Duodenal mucosa (tissue), 2 donors: ENCODE measurements around the gene KCNJ8.

Source experiments
- H3K27ac ChIP-seq: one replicate; pipeline ENCODE4 v1.7.0; 2013; ENCODE audit warnings: low read depth, low read length
- H3K27me3 ChIP-seq, 2 donors: one replicate each; pipeline ENCODE4 v1.7.0; 2013; ENCODE audit warnings: low read length in 2 of 2, control low read depth in 1 of 2; ENCODE audit not compliant: insufficient read depth in 2 of 2, control insufficient read depth in 1 of 2
- H3K36me3 ChIP-seq, 2 donors: one replicate each; pipeline ENCODE4 v1.7.0; 2013; ENCODE audit warnings: low read length in 2 of 2, control low read depth in 1 of 2; ENCODE audit not compliant: insufficient read depth in 2 of 2, control insufficient read depth in 1 of 2
- H3K4me1 ChIP-seq, 2 donors: one replicate each; pipeline ENCODE4 v1.7.0; 2013; ENCODE audit warnings: low read length in 2 of 2, control low read depth in 1 of 2; ENCODE audit not compliant: insufficient read depth in 2 of 2, control insufficient read depth in 1 of 2
- H3K4me3 ChIP-seq, 2 donors: one replicate each; pipeline ENCODE4 v1.7.0; 2013; ENCODE audit warnings: low read length in 2 of 2, low read depth in 1 of 2
- H3K9ac ChIP-seq, 2 donors: one replicate each; pipeline ENCODE4 v1.7.0; 2013; ENCODE audit warnings: low read length in 2 of 2, low read depth in 1 of 2
- H3K9me3 ChIP-seq, 2 donors: one replicate each; pipeline ENCODE4 v1.7.0; 2013; ENCODE audit warnings: low read length in 2 of 2, control low read depth in 1 of 2; ENCODE audit not compliant: control insufficient read depth in 1 of 2

Gene KCNJ8

DNA sequence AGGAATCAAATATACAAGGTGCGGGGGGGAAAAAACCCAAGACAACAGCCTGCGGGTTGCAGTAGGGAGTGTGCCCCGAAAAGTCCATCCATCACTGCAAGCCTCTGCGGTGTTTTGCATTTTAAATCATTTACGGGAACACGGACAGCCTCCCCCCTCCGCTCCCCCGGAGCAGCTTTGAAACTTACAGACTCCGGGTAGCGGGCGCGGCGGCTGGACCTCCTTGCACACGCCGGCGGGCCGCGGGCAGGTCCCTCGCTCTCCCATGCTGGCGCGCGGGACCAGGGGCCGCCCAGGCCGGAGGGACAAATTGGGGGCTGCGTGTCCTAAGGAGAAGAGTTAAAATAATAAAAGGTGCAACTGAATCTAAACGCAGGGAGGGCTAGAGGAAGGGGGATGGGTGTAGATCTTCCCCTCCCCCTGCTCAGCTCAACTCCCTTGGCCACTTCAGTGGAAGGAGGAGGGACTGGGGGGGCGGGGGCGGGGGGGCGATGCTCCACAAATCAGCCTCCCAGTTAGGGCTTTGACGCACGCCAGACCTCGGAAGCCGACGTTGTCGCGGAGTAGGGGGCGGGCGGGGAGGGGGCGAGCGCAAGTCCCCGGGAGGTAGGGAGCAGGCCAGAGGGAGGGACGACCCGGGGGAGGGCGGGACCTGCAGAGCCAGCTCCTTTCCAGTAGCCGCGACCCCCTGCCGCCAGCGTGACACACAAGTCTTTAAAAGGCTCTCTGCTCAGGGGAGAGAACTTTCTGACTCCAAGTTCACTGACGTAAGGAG is at the start of gene KCNJ8:
Gene KCNJ8 (minus strand): TSS at position 349 of the 775 bp plus-strand sequence. CDS start 1,090 bp downstream, outside the sequence.
- H3K4me1 ChIP-seq, result no peaks in the 10 kb centered on the region
- H3K9me3 ChIP-seq, result no peaks in the 10 kb centered on the region
- H3K27ac ChIP-seq, result no peak within 1 kb of the TSS
- peak within 1 kb of the TSS in 1 of 2 donors; percentile 36 for H3K9ac ChIP-seq
- H3K36me3 ChIP-seq, result no peaks in the 10 kb centered on the region
- peak within 1 kb of the TSS; percentile 49 to 52 for H3K4me3 ChIP-seq
- peaks cover 3 to 5% of the 10 kb centered on the region in 2 donors for H3K27me3 ChIP-seq

DNA sequence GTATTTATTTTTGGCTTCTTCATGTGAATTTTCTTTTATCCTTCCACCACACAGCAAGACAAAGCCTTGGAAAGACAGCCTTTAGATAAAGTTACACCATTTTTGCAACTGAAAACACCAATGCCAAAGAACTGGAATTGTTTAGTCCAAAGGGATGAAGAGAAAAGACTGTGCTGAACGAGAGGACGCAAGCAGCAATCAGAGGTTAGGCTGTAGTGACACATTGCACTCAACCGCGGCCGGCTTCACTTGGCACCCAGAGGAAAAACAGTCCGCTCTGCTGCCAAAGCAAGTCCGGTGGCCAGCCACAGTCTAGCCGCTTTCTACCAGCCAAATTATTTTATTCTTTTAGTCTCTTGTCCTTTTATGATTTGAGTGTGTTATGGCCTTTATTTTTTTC is 49.1 kb upstream of the KCNJ8 start:
- no peak overlapping the region for H3K27ac ChIP-seq
- H3K4me3 ChIP-seq, result no peak overlapping the region
- H3K9me3 ChIP-seq, result no peaks in the 10 kb centered on the region
- no peaks in the 10 kb centered on the region for H3K36me3 ChIP-seq
- H3K27me3 ChIP-seq, result no peaks in the 10 kb centered on the region
- no peak overlapping the region for H3K9ac ChIP-seq
- no peaks in the 10 kb centered on the region for H3K4me1 ChIP-seq

DNA sequence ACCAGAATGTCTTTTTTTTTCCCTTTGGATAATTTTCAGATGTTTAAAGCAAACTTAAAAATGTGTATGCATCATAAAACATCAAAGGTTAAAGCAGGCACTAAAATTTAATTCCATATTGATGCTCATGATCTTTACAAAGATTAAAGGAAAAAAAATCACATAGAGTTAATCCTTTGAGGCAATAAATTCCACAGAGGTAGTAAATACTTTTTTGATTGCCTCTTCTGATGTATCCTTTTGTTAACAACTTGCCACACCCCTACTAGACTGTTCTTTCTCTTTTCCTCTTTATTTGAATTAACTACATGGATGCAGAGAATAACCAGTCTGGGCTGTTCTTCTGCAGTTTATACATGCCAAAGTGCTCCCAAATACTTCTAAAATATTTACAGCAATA is 45.2 kb upstream of the KCNJ8 start:
- no peaks in the 10 kb centered on the region for H3K9me3 ChIP-seq
- H3K27ac ChIP-seq, result no peak overlapping the region
- H3K36me3 ChIP-seq, result no peaks in the 10 kb centered on the region
- H3K4me3 ChIP-seq, result no peak overlapping the region
- H3K9ac ChIP-seq, result no peak overlapping the region
- H3K4me1 ChIP-seq, result no peaks in the 10 kb centered on the region
- no peaks in the 10 kb centered on the region for H3K27me3 ChIP-seq

DNA sequence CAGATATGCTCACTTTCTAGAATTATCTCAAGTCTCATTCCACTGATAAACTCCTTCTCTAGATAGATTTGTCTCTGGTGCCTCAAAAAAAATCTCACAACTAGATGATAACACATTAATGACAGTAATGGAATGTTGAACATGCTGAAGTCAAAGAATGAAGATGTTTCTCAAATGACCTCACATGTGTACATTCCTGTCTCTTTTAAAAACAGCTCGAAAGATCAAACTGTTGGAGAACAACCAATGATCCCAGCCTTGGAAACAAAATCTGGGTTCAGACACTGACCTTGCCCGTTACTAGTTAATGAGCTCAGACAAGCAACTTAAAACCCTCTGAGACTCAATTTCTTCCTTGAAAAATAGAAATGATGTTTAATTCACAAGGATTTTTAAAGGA is 44.7 kb upstream of the KCNJ8 start:
- H3K4me3 ChIP-seq, result no peak overlapping the region
- H3K4me1 ChIP-seq, result no peaks in the 10 kb centered on the region
- no peaks in the 10 kb centered on the region for H3K36me3 ChIP-seq
- H3K27me3 ChIP-seq, result no peaks in the 10 kb centered on the region
- H3K9me3 ChIP-seq, result no peaks in the 10 kb centered on the region
- no peak overlapping the region for H3K9ac ChIP-seq
- H3K27ac ChIP-seq, result no peak overlapping the region

DNA sequence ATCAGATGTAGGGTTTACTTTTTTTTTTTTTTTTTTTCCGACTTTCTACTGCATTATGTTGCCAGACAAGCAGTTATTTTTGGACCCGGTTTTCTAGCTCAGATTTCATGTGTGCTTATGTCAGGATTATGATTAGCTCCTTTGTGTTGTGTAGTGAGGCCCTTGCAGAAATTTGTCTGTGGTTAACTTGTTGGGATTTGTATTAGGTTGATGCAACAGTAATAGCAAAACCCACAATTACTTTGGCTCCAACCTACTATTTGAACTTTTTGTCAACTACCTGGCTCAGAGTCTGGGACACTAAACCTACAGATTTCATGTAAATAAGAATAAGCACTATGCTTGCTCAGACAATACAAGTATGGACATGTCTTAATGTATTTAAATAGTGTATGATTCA is 44.1 kb upstream of the KCNJ8 start:
- Histone ChIP-seq H3K27me3 (no peaks in the 10 kb centered on the region), H3K4me1 (no peaks in the 10 kb centered on the region), H3K27ac (no peak overlapping the region), H3K36me3 (no peaks in the 10 kb centered on the region), H3K9ac (no peak overlapping the region), H3K4me3 (no peak overlapping the region), H3K9me3 (no peaks in the 10 kb centered on the region)

DNA sequence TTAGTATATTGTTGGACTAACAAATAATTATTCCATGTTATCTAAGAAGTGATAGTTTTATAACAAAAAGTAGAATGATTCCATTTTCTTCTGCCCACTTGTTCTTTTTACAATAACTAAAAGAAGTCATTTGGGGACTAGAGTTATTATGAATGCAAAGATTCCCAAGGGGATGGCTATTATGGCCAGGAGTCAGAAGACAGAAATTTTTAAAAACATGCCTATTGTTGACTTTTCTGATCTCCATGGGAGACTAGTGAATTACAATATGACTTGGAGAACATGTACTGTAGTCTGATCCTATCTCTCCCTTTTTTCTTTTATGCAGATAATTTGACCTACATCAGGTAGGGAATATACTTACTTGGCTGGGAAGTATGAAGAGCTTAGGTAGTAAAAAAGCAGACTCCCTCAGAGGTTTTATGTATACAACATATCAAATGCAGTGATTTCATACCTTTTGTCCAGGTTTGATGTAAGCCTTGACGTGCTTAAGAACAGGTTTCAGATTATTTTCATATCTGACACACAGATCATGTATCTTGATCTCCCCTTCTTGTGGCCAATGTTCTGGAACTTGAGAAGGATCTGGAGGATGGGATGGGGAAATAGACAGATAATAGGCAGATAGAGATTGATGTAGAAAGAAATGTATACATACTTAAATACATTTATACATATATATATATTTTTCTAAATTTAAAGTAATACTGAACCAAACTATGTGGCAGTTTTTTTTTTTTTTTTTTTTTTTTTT is 41.0 kb upstream of the KCNJ8 start:
- H3K36me3 ChIP-seq, result no peaks in the 10 kb centered on the region
- H3K4me3 ChIP-seq, result no peak overlapping the region
- H3K9ac ChIP-seq, result no peak overlapping the region
- H3K9me3 ChIP-seq, result no peaks in the 10 kb centered on the region
- no peak overlapping the region for H3K27ac ChIP-seq
- no peaks in the 10 kb centered on the region for H3K4me1 ChIP-seq
- H3K27me3 ChIP-seq, result no peaks in the 10 kb centered on the region

DNA sequence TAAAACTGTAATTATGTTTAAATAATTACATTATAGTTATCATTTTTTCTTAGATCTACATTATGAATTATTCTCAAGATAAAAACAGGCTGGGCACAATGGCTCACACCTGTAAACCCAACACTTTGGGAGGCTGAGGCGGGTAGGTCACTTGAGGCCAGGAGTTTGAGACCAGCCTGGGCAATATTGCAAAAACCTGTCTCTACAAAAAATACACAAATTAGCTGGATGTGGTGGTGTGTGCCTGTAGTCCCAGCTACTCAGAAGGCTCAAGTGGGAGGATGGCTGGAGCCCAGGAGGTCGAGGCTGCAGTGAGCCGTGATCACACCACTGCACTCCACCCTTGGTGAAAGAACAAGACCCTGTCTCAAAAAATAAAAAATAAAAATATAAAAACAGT is 40.3 kb upstream of the KCNJ8 start:
- no peaks in the 10 kb centered on the region for H3K9me3 ChIP-seq
- no peak overlapping the region for H3K9ac ChIP-seq
- H3K36me3 ChIP-seq, result no peaks in the 10 kb centered on the region
- no peaks in the 10 kb centered on the region for H3K4me1 ChIP-seq
- no peaks in the 10 kb centered on the region for H3K27me3 ChIP-seq
- no peak overlapping the region for H3K4me3 ChIP-seq
- H3K27ac ChIP-seq, result no peak overlapping the region

DNA sequence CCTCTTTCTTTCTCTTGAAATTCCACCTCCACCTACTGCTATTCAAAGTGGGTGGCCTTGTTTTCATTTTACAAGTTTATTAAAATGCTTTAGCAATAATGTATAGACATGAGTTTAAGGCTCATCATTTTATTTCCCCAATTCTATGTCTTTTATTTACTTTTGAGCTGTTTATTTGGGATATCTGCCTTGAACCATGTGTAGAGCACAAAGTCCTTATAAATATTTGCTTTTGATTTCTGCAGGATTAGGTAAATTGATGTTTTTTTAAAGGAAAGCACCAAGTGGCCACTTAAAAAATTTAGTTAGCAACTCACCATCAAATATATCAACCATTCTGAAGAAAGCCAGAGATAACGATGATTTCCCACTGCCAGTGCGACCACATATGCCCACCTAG is 39.8 kb upstream of the KCNJ8 start:
- H3K9ac ChIP-seq, result no peak overlapping the region
- no peak overlapping the region for H3K4me3 ChIP-seq
- H3K27ac ChIP-seq, result no peak overlapping the region
- H3K36me3 ChIP-seq, result no peaks in the 10 kb centered on the region
- H3K27me3 ChIP-seq, result no peaks in the 10 kb centered on the region
- H3K4me1 ChIP-seq, result no peaks in the 10 kb centered on the region
- no peaks in the 10 kb centered on the region for H3K9me3 ChIP-seq

DNA sequence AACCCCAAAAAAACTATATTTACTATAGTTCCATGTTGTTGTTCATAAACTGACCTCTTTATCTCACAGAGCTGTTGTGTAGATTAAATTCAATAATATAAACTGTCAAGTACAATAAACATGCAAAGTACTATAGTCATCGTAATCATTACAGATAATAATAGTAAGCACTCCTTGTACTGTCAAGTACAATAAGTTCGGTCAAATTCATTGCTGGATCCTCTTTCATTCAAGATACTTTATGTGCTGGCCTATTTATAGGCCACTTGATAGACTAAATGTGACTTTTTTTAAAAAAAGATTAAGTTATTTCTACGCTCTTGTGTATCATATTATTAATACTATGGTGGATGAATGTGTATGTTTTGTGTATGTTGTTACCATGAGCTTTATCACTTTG is 39.2 kb upstream of the KCNJ8 start:
- Histone ChIP-seq H3K27ac (no peak overlapping the region), H3K36me3 (no peaks in the 10 kb centered on the region), H3K4me3 (no peak overlapping the region), H3K9me3 (no peaks in the 10 kb centered on the region), H3K9ac (no peak overlapping the region), H3K27me3 (no peaks in the 10 kb centered on the region), H3K4me1 (no peaks in the 10 kb centered on the region)

DNA sequence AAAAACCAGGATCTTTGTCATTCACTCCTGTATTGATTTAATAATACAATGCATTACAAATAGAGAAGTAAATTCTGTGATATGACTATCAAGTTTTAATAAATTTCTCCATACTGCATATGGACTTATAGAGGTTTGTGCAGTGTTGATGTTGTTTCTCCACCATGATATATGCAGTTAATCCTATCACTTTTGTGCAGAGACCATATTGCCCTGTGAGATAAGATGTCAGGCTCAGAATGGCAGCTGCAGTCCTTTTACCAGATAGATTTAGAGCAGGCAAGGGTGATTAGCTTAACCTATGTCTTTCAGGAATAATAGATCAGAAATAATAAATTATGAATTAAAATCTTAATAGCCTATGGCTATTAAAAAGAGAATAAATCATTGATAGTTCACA is 38.6 kb upstream of the KCNJ8 start:
- no peak overlapping the region for H3K4me3 ChIP-seq
- H3K4me1 ChIP-seq, result no peaks in the 10 kb centered on the region
- H3K27ac ChIP-seq, result no peak overlapping the region
- H3K27me3 ChIP-seq, result no peaks in the 10 kb centered on the region
- H3K9me3 ChIP-seq, result no peaks in the 10 kb centered on the region
- no peaks in the 10 kb centered on the region for H3K36me3 ChIP-seq
- no peak overlapping the region for H3K9ac ChIP-seq
